ENCODE results near the gene PDGFB. TPM values are rescaled to one million over a fixed set of nuclear protein-coding genes. Genes with fewer than 3 reads are reported as not detected.
A peak's percentile ranks its signal among the peaks of the same experiment; 100 is the strongest.
"Not testable (repeated sequence)": the region's sequence is repeated elsewhere in the genome, so short reads cannot be mapped to it uniquely, and the experiment has no call there.

PDGFB gene
- total RNA-seq, 2 experiments from 2014 or later, result 6.4 to 6.5 TPM

DNA sequence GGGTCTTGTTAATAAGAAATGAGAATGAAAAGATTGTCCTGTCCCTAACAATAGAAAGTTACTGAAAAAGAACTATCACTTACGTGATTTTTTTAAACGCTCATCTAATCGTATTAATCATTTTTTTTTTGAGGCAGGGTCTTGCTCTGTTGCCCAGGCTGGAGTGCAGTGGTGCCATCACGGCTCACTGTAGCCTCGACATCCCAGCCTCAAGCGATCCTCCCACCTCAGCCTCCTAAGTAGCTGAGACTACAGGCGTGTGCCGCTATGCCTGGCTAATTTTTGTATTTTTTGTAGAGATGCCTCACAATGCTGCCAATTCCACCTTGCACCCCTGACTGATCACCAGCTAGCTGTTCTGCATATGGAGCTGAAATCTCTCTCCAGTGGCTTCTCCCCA is 15.7 kb downstream of the PDGFB start:
- Mint-ChIP-seq H3K27ac (no peak overlapping the region), H3K9me3 (no peaks in the 10 kb centered on the region), H3K4me3 (no peak overlapping the region), H3K4me1 (no peaks in the 10 kb centered on the region), H3K36me3 (ENCODE audit: low read depth) (peaks cover 6% of the 10 kb centered on the region), H3K27me3 (peaks cover 5% of the 10 kb centered on the region)
- CTCF ChIA-PET, result interaction anchor here (1.8 kb wide), 1 partner anchor 58 kb away, joined by 6 read pairs; no protein-coding TSS in a partner anchor
- no peak for DNase-seq
- POLR2A ChIA-PET, result interaction anchor here (2.7 kb wide), 1 partner anchor 12 kb away, joined by 8 read pairs; no protein-coding TSS in a partner anchor

DNA sequence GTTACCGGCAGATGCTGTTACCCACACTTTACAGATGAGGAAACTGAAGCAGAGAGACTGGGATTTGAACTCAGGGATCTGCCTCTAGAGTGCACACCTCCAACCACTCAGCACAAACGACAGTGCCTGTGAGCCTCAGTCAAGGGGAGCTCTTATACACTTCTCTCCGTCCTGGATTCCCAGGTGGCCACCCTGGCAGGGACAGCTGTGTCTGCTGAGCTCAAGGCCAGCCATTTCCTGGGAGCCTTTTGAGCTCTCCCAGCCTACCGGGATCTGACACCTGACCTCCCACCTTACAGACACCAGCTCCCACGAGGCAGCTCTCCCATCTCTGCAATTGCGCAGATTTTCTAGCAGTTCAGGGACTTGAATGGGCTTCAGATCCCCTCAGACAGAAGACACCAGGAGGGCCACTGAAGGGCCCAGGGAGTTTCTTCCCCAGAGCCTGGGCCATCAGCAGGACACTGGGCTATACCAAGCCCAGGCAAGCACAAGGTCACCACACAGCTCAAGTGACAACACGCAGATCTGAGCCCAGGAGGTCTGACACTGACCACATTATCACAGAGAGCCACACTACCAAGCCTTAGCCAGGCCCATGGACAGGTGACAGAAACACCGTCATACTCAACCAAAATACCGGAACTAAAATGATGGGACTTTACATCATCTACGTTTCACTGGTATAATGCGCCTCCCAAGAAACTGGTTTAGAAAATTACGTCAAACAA is 17.1 kb downstream of the PDGFB start:
- CTCF ChIA-PET, result no interaction called here
- no peak overlapping the region for H3K4me3 Mint-ChIP-seq
- H3K27ac Mint-ChIP-seq, result no peak overlapping the region
- POLR2A ChIA-PET, result no interaction called here
- H3K4me1 Mint-ChIP-seq, result no peaks in the 10 kb centered on the region
- peaks cover 6% of the 10 kb centered on the region for H3K36me3 Mint-ChIP-seq (ENCODE audit: low read depth)
- peaks cover 2% of the 10 kb centered on the region for H3K27me3 Mint-ChIP-seq
- no peak for DNase-seq
- H3K9me3 Mint-ChIP-seq, result no peaks in the 10 kb centered on the region

DNA sequence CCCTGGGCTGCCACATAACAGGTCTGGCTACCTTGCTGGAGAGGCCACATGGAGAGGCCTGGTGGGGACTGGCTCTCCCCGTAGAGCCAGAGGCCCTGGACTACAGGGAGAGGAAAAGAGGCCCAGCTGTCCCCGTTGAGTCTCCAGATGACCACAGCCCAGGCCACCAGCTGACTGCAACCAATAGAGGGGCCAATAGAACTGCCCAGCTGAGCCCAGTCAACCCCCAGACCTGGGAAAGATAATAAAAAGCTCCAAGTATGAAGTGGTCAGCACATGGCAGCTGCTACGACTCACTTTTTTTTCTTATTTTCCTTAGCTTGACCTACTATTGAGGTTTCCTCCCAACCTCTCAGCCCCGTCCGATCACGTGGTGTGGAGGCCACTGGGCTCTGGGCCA is 18.4 kb downstream of the PDGFB start:
- no peak for DNase-seq
- Mint-ChIP-seq H3K27ac (no peak overlapping the region), H3K4me1 (peaks cover 1% of the 10 kb centered on the region), H3K36me3 (ENCODE audit: low read depth) (peaks cover 6% of the 10 kb centered on the region), H3K9me3 (no peaks in the 10 kb centered on the region), H3K4me3 (no peak overlapping the region), H3K27me3 (peaks cover 2% of the 10 kb centered on the region)
- POLR2A ChIA-PET, result no interaction called here
- CTCF ChIA-PET, result no interaction called here

DNA sequence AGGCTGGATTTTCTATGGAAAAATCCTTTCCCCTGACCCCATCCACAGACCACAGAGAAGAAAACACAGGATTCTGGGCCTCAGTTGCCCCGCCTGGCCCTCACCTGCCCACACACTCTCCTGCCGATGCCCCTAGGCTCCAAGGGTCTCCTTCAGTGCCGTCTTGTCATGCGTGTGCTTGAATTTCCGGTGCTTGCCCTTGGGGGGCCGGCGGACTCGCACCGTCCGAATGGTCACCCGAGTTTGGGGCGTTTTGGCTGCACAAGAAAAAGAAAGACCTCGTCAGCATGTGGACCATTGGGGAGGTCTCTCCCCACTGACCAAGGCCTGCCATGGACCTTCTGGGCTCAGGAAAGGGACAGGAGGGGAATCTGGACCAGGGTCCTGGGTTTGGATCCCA is 19.2 kb downstream of the PDGFB start:
- peaks cover 4% of the 10 kb centered on the region for H3K4me1 Mint-ChIP-seq
- no peak overlapping the region for H3K27ac Mint-ChIP-seq
- DNase-seq, result no peak
- H3K36me3 Mint-ChIP-seq (ENCODE audit: low read depth), result peaks cover 6% of the 10 kb centered on the region
- no peaks in the 10 kb centered on the region for H3K9me3 Mint-ChIP-seq
- peaks cover 2% of the 10 kb centered on the region for H3K27me3 Mint-ChIP-seq
- ChIA-PET CTCF (no interaction called here), POLR2A (no interaction called here)
- H3K4me3 Mint-ChIP-seq, result no peak overlapping the region

DNA sequence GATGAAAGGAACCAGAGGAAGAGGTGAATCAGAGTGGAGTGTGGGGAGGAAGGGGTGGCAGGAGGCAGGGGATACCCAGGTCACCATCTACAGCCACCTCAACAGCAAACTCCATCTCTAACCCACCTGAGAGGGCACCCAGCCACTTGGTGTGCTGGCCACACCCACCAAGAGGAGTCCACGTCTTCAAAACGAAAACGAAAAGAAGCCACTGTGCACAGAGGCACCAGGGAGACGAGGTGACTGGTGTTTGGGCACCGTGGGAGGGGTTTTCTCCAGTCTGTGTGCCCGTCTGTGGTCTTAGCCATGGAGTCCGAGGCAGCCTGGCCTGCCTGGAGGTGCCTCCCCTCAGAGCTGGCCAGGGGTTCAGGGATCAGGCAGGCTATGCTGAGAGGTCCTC is 20.2 kb downstream of the PDGFB start:
- ChIA-PET CTCF (no interaction called here), POLR2A (interaction anchor here (1.0 kb wide), 1 partner anchor 94 kb away, joined by 3 read pairs; no protein-coding TSS in a partner anchor)
- Mint-ChIP-seq H3K4me1 (peaks cover 4% of the 10 kb centered on the region), H3K27ac (no peak overlapping the region), H3K36me3 (ENCODE audit: low read depth) (peaks cover 3% of the 10 kb centered on the region), H3K4me3 (no peak overlapping the region), H3K9me3 (no peaks in the 10 kb centered on the region), H3K27me3 (peaks cover 2% of the 10 kb centered on the region)
- DNase-seq, result no peak

DNA sequence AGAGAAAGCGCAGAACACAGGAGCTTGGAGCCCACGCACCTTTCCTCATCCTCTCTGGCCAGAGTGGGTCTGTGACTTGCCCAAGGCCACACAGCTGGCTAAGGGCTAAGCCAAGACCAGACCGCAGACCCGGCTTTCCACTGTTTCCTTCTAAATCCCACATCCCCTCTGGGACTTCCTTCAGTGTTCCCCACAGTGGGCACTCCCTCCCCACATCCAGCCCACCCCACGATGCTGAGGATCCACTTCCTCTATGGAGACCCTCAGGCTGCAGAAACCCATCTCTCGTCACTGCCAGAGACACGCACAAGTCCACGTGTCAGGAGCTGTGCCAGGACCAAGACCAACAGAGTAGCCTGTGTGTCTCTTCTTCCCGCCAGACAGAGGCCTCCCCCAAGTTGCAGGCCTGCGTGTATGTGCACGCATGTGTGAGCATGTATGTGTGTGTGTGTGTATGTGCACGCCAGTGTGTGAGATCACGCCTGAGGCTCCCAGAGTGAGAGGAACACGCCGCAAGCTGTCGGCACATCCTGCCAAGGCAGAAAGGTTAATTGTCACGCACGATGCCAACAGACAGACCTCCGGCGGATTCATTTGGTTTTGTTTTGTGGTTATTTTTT is 21.6 kb downstream of the PDGFB start:
- peaks cover 2% of the 10 kb centered on the region for H3K27me3 Mint-ChIP-seq
- ChIA-PET POLR2A (interaction anchor here (1.2 to 1.6 kb wide), 2 partner anchors 16 to 96 kb away, joined by 3 to 4 read pairs; no protein-coding TSS in a partner anchor), CTCF (no interaction called here)
- DNase-seq, result no peak
- H3K9me3 Mint-ChIP-seq, result no peaks in the 10 kb centered on the region
- H3K4me3 Mint-ChIP-seq, result no peak overlapping the region
- no peaks in the 10 kb centered on the region for H3K36me3 Mint-ChIP-seq (ENCODE audit: low read depth)
- no peak overlapping the region for H3K27ac Mint-ChIP-seq
- H3K4me1 Mint-ChIP-seq, result peaks cover 4% of the 10 kb centered on the region

DNA sequence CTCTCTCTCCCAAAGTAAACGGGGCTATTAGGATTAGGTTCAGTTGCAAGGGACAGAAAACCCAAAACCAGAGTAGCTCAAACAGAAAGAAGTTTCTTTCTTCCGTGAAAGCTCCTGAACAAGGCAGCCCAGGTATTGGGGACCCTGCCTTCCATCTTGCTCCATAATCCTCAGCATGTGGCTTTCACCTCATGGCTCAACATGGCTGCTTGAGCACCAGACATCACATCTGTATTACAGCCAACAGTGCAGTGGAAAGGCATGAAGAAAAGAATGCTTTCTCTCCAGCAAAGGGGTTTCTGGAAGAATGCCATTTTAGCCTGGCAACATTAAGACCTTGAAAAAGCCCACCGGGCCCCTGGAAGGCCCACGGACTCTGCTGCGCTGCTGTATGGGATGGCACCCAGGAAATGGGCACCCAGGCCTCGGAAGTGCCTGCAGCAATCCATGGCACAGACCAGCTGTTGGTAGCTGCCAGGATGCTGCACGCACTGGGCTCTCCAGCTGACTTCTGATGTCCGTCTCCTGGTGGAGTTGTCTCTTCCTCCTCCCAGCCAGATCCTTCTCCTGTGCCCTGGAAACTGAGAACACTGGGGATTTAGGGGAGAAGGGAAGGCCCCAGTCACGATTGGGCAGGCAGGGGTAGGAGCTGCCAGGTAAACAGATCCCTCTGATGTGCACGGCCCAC is 22.6 kb downstream of the PDGFB start:
- H3K36me3 Mint-ChIP-seq (ENCODE audit: low read depth), result no peaks in the 10 kb centered on the region
- H3K27ac Mint-ChIP-seq, result no peak overlapping the region
- no peak overlapping the region for H3K4me3 Mint-ChIP-seq
- H3K27me3 Mint-ChIP-seq, result peaks cover 7% of the 10 kb centered on the region
- no peak for DNase-seq
- ChIA-PET POLR2A (interaction anchor here (1.2 to 1.6 kb wide), 3 partner anchors 15 to 97 kb away, joined by 3 to 6 read pairs (median 4); no protein-coding TSS in a partner anchor), CTCF (no interaction called here)
- peaks cover 3% of the 10 kb centered on the region for H3K9me3 Mint-ChIP-seq
- peaks cover 4% of the 10 kb centered on the region for H3K4me1 Mint-ChIP-seq

DNA sequence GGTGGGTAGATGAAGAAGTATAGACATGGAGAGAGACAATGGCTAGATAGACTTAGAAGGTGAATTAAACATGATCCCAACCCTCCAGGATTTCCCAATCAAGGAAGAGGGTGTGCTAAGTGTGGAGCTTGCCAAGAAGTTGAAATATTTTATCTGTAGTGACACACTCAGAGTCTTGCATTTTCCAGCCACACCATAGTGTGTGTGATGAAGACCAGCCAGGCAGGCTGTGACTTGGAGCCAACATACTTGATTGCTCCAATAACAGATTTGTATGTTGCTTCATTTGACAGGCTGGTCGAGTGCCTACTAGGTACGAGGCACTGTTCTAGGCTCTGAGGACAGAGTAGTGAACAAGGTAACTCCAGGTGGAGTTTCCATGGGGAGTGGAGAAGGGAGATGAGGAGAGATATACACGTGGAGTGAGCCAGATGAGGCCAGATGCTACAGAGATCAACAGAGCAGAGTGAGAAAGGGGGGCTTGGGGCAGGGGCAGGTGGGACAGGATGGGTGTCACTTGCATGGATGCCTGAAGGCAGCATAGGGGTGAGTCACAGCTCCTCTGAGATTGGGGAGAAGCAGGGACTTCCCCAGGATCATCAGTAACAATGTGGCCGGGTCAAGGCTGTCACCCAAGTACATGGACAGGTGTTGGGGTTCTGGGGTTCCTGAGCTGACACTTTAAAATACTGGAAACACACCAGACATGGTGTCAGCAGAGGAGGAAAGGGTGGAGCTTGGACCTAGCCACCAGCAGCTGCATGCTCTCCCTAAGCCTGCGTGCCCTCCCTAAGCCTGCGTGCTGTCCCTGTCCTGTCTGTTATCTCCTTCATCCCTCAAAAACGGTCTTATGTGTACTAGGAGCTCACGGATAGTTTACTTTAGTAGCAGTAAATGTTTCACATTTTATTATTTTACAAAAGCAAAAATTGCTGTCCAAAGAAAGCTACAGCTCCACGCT is 23.6 kb downstream of the PDGFB start:
- Mint-ChIP-seq H3K36me3 (ENCODE audit: low read depth) (no peaks in the 10 kb centered on the region), H3K4me1 (peaks cover 4% of the 10 kb centered on the region), H3K9me3 (peaks cover 3% of the 10 kb centered on the region), H3K4me3 (no peak overlapping the region), H3K27ac (peak overlapping the region; percentile 40), H3K27me3 (peaks cover 11% of the 10 kb centered on the region)
- ChIA-PET POLR2A (interaction anchor here (1.5 kb wide), 1 partner anchor 20 kb away, joined by 6 read pairs; no protein-coding TSS in a partner anchor), CTCF (no interaction called here)
- DNase-seq, result no peak

DNA sequence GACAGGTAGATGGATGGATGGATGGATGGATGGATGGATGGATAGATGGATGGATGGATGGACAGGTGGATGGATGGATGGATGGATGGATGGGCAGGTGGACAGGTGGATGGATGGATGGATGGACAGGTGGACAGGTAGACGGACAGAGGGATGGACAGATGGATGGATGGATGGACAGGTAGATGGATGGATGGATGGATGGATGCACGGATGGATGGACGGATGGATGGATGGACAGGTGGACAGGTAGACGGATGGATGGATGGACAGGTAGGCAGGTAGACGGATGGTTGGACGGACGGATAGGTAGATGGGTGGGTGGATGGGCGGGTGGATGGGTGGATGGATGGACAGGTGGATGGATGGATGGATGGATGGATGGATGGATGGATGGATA is 24.3 kb downstream of the PDGFB start:
- DNase-seq, result no peak
- no peak overlapping the region for H3K27ac Mint-ChIP-seq
- ChIA-PET POLR2A (no interaction called here), CTCF (no interaction called here)
- no peak overlapping the region for H3K4me3 Mint-ChIP-seq
- peaks cover 14% of the 10 kb centered on the region for H3K27me3 Mint-ChIP-seq
- peaks cover 3% of the 10 kb centered on the region for H3K9me3 Mint-ChIP-seq
- peaks cover 6% of the 10 kb centered on the region for H3K4me1 Mint-ChIP-seq
- H3K36me3 Mint-ChIP-seq (ENCODE audit: low read depth), result no peaks in the 10 kb centered on the region

DNA sequence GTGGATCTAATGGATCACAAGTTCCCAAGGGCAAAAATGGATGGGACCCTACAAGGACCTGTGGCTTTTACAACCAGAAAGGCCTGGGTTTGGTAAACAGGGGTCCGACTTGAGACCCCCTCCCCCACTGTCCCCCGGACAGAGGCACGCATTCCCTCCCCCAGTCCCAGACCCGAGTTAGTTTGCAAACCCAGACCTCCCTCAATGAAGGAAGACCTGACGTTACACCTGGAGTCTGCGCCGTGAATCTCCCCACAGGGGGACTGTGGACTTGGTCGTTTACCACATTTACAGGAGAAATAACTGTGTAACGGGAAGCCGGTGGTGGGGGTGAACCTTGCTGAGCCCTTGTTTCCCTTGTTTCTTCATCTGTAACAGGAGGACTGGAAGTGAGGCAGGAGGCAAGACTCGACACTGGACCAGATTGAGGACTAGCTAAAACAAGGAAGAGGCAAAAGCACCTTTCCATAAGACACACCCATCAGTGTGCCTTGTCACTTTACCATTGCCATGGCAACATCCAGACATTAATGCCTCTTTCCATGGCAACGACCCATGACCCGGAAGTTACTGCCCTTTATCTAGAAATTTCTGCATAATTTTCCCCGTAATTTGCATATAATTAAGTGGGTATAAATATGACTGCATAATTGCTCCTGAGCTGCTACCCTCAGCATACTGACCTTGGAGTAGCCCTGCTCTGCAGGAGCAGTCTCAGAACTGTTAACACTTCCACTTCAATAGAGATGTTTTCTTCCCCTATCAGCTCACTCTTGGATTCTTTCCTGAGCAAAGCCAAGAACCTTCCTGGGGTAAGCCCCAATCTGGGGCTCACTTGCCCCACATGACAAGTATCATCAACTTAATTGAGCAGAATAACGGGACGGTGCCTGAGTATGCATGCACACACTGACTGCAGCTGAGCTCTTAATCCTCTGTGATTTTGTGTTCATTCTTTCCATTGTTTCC is 25.4 kb downstream of the PDGFB start:
- ChIA-PET CTCF (no interaction called here), POLR2A (no interaction called here)
- DNase-seq, result no peak
- H3K27ac Mint-ChIP-seq, result no peak overlapping the region
- H3K4me1 Mint-ChIP-seq, result peaks cover 6% of the 10 kb centered on the region
- H3K36me3 Mint-ChIP-seq (ENCODE audit: low read depth), result no peaks in the 10 kb centered on the region
- H3K9me3 Mint-ChIP-seq, result peaks cover 3% of the 10 kb centered on the region
- H3K27me3 Mint-ChIP-seq, result peaks cover 20% of the 10 kb centered on the region
- H3K4me3 Mint-ChIP-seq, result no peak overlapping the region

DNA sequence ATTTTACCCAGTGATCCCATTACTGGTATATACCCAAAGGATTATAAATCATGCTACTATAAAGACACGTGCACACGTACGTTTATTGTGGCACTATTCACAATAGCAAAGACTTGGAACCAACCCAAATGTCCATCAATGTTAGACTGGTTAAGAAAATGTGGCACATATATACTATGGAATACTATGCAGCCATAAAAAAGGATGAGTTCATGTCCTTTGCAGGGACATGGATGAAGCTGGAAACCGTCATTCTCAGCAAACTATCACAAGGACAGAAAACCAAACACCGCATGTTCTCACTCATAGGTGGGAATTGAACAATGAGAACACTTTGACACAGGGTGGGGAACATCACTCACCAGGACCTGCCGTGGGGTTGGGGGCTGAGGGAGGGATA is 26.4 kb downstream of the PDGFB start:
- H3K9me3 Mint-ChIP-seq; H3K27ac Mint-ChIP-seq; CTCF ChIA-PET; H3K4me3 Mint-ChIP-seq; POLR2A ChIA-PET; DNase-seq; H3K36me3 Mint-ChIP-seq (ENCODE audit: low read depth); H3K4me1 Mint-ChIP-seq: not testable (repeated sequence)
- H3K27me3 Mint-ChIP-seq, result peaks cover 26% of the 10 kb centered on the region

DNA sequence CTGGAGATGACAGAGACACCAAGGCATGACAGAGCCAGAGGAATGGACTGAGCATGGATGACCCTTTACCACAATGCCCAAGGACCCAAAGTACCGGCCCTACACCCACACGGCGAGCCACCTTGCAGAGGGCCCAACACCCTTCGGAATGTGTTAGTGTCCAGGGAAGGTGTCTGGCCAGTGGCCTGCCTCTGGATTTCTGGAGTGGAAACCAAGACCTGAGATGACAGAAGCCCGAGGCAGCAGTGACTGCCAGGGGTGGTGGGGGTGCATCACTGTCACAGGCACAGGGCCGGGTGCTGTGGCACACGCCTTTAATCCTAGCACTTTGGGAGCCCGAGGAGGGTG is 28.7 kb downstream of the PDGFB start:
- CTCF ChIA-PET, result interaction anchor here (0.7 kb wide), 3 partner anchors 54 to 643 kb away, joined by 3 to 5 read pairs (median 3); no protein-coding TSS in a partner anchor
- POLR2A ChIA-PET, result no interaction called here
- Mint-ChIP-seq H3K9me3 (peaks cover 3% of the 10 kb centered on the region), H3K27me3 (peaks cover 31% of the 10 kb centered on the region), H3K36me3 (ENCODE audit: low read depth) (no peaks in the 10 kb centered on the region), H3K4me3 (no peak overlapping the region), H3K4me1 (peaks cover 4% of the 10 kb centered on the region), H3K27ac (no peak overlapping the region)
- no peak for DNase-seq

Data from activated CD4-positive, alpha-beta memory T cell treated with anti-CD3 and anti-CD28 coated beads, Interleukin-2, amount 10 ng/mL, durations not matched to agents 7 days and 5 days (primary cell).